GM12892 (cell line): Measurements from ENCODE around the gene PHLDB2.

ENCODE experiments used
- POLR2A ChIP-seq: IDR thresholded peaks from 2 replicates; pipeline ENCODE4 v1.6.1; 2011; ENCODE audit warnings: low read depth, low read length, control low read depth
- POLR2AphosphoS5 ChIP-seq: IDR thresholded peaks from 2 replicates; pipeline ENCODE4 v1.6.1; 2011; ENCODE audit warnings: low read depth, low read length, control low read depth
- TAF1 ChIP-seq: IDR thresholded peaks from 2 replicates; pipeline ENCODE4 v1.6.1; 2011; ENCODE audit warnings: low read depth, mild to moderate bottlenecking, control low read depth, low read length, borderline replicate concordance

GRCh38 chr3:112013058-112013783 lies 154.2 kb downstream of the PHLDB2 start:
- TF ChIP-seq POLR2A (no peak), TAF1 (no peak), POLR2AphosphoS5 (no peak)
